GM12878 (cell line): ENCODE results near the gene MAP2K7. TPM values are rescaled to one million over a fixed set of nuclear protein-coding genes. Genes with fewer than 3 reads are reported as not detected.

Experiments used
- BCL3 ChIP-seq: IDR thresholded peaks from 2 replicates; pipeline ENCODE4 v1.6.1; 2011; ENCODE audit warnings: borderline replicate concordance, low read depth, mild to moderate bottlenecking, moderate library complexity, low read length; ENCODE audit not compliant: insufficient read depth, poor library complexity, severe bottlenecking
- BRCA1 ChIP-seq: IDR thresholded peaks from 2 replicates; pipeline ENCODE4 v1.6.1; 2011; ENCODE audit warnings: low read depth, low read length, improper control_type of control experiment
- EGR1 ChIP-seq, 2 experiments: IDR thresholded peaks; 1 replicate in 1 of 2; 2 replicates in 1 of 2; pipeline ENCODE4 v1.6.1; 2011 to 2012; ENCODE audit warnings: low read depth in 2 of 2, low read length in 2 of 2, borderline replicate concordance in 1 of 2, mild to moderate bottlenecking in 1 of 2, moderate library complexity in 1 of 2
- ETV6 ChIP-seq, 2 experiments: fragments of 450-650 bp in 1 of 2; IDR thresholded peaks in 1 of 2; conservative IDR thresholded peaks in 1 of 2; 2 replicates each; pipeline ENCODE4 v1.6.1; 2014; ENCODE audit warnings: antibody characterized with exemption in 1 of 2, borderline replicate concordance in 1 of 2, low read depth in 1 of 2, mild to moderate bottlenecking in 1 of 2, moderate library complexity in 1 of 2
- HCFC1 ChIP-seq: fragments of 150-350 bp; IDR thresholded peaks from 2 replicates; pipeline ENCODE4 v1.6.1; 2014; ENCODE audit warnings: low read length
- HDGF ChIP-seq: fragments of 450-650 bp; IDR thresholded peaks from 2 replicates; pipeline ENCODE4 v1.6.1; 2016; ENCODE audit warnings: antibody characterized with exemption
- MYB ChIP-seq: fragments of 150-350 bp; IDR thresholded peaks from 2 replicates; pipeline ENCODE4 v1.6.1; 2014; ENCODE audit warnings: mild to moderate bottlenecking, low read depth, low read length, borderline replicate concordance
- NR2C1 ChIP-seq: fragments of 450-650 bp; IDR thresholded peaks from 2 replicates; pipeline ENCODE4 v1.6.1; 2017; ENCODE audit warnings: antibody characterized with exemption, mild to moderate bottlenecking, moderate library complexity
- NR2F1 ChIP-seq: fragments of 450-650 bp; conservative IDR thresholded peaks from 2 replicates; pipeline ENCODE4 v1.6.1; 2017; ENCODE audit warnings: mild to moderate bottlenecking
- PAX5 ChIP-seq: IDR thresholded peaks from 2 replicates; pipeline ENCODE4 v1.6.1; 2011; ENCODE audit warnings: low read depth, low read length, borderline replicate concordance
- PAX8 ChIP-seq: fragments of 450-650 bp; IDR thresholded peaks from 2 replicates; pipeline ENCODE4 v1.6.1; 2017; ENCODE audit warnings: mild to moderate bottlenecking, moderate library complexity
- POLR2A ChIP-seq: IDR thresholded peaks from 2 replicates; pipeline ENCODE4 v1.6.1; 2011; ENCODE audit warnings: low read depth, mild to moderate bottlenecking, low read length
- RUNX3 ChIP-seq: IDR thresholded peaks from 2 replicates; pipeline ENCODE4 v1.6.1; 2012; ENCODE audit warnings: low read length, inconsistent platforms
- SREBF2 ChIP-seq: IDR thresholded peaks from 2 replicates; pipeline ENCODE4 v1.6.1; 2012; ENCODE audit warnings: mild to moderate bottlenecking, low read length
- SRF ChIP-seq, 2 experiments: IDR thresholded peaks; 2 replicates each; pipeline ENCODE4 v1.6.1; 2011; ENCODE audit warnings: low read depth in 2 of 2, low read length in 2 of 2, mild to moderate bottlenecking in 1 of 2, moderate library complexity in 1 of 2
- TCF3 ChIP-seq: IDR thresholded peaks from 2 replicates; pipeline ENCODE4 v1.6.1; 2012; ENCODE audit warnings: low read depth, mild to moderate bottlenecking, low read length, borderline replicate concordance; ENCODE audit not compliant: insufficient read depth
- YY1 ChIP-seq: IDR thresholded peaks from 2 replicates; pipeline ENCODE4 v1.6.1; 2011; ENCODE audit warnings: low read depth, mild to moderate bottlenecking, low read length
- ZNF24 ChIP-seq: fragments of 450-650 bp; IDR thresholded peaks from 2 replicates; pipeline ENCODE4 v1.6.1; 2017; ENCODE audit warnings: antibody characterized with exemption, mild to moderate bottlenecking
- ZNF592 ChIP-seq: fragments of 450-650 bp; IDR thresholded peaks from 2 replicates; pipeline ENCODE4 v1.6.1; 2017; ENCODE audit warnings: mild to moderate bottlenecking, moderate library complexity
- ZNF622 ChIP-seq: fragments of 450-650 bp; IDR thresholded peaks from 2 replicates; pipeline ENCODE4 v1.6.1; 2017; ENCODE audit warnings: mild to moderate bottlenecking, inconsistent platforms
- ZSCAN29 ChIP-seq: fragments of 450-650 bp; IDR thresholded peaks from 2 replicates; pipeline ENCODE4 v1.6.1; 2017; ENCODE audit warnings: mild to moderate bottlenecking, moderate library complexity
- polyA plus RNA-seq, 11 experiments: library from polyadenylated mRNA; depleted of rRNA in 4 of 11; unstranded in 6 of 11; stranded (reverse) in 5 of 11; fragments of >200 nt; fragmentation: Nextera tagmentation in 4 of 11; fragmentation: Illumina TruSeq in 1 of 11; extraction: Ambion mirVana in 4 of 11; extraction: Trizol in 1 of 11; gene quantifications; 1 replicate in 1 of 11; 2 replicates in 10 of 11; pipeline versions ENCODE4 v1.2.1 to v1.2.3, GENCODE V29; 2011 to 2016; ENCODE audit warnings: inconsistent platforms in 2 of 11, missing spikeins in 2 of 11, low read depth in 1 of 11
- total RNA-seq, 4 experiments: library from RNA; depleted of rRNA in 3 of 4; stranded (reverse); fragments of >200 nt in 3 of 4; fragmentation: Illumina TruSeq in 1 of 4; extraction: Trizol in 1 of 4; gene quantifications; 2 replicates each; pipeline versions ENCODE4 v1.2.1 to v1.2.3, GENCODE V29; 2013 to 2021
- TF ChIP-seq, protein P1 (sequence below): fragments of 450-650 bp; conservative IDR thresholded peaks from 2 replicates; pipeline ENCODE4 v1.6.1; 2017; ENCODE audit warnings: mild to moderate bottlenecking, moderate library complexity

The MAP2K7 gene
- total and polyA plus RNA-seq, 10 of the 15 experiments (the other 5 are each of a cell fraction or from before 2014, with no cell fraction given), result 0.34 to 32.2 (median 6.7) TPM

DNA sequence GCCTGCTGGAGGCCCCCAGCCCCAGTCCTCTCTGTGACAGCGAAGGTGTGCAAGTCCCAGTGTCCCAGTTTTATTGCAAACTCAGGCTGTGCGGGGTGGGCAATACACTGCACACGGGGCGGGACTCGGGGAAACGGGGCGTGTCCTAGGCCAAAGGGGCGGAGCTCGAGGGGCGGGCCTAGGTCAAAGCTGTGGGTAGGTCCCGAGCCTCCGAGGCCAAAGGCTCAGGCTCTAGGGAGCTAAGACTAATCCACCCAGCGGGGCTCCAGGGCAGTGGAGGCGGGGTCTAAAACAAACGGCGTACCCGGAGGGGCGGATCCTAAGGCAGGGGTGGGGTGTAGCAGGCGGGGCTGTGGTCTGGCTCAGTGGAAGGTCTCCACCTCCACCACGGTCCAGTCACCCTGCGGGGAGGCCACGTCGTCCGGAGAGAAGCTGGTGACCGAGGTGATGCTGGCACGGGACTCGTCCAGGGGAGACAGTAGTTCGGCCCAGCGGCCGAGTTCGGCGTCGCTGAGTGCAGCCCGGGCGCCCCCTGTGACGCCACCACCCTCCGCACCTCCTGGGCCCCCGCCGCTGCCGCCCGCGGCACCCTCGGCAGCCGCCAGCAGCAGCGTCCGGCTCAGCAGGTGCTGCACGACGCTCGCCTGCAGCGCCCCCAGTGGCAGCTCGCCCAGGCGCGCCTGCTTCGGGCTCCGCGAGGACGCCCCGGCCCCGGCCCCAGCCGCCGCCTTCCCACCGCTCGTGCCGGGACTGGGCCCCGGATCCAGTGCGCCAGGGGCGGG lies 34.8 kb upstream of the MAP2K7 start (continued):
- no peak for TF ChIP-seq BCL3
- TF ChIP-seq PAX8, result no peak
- 0 out of 2 replicates have a peak, but pooled peaks have one; percentile 23 for TF ChIP-seq ZSCAN29
- peak; percentile 58; the same call in 1 of the 2 replicates for TF ChIP-seq YY1
- TF ChIP-seq, protein P1, sequence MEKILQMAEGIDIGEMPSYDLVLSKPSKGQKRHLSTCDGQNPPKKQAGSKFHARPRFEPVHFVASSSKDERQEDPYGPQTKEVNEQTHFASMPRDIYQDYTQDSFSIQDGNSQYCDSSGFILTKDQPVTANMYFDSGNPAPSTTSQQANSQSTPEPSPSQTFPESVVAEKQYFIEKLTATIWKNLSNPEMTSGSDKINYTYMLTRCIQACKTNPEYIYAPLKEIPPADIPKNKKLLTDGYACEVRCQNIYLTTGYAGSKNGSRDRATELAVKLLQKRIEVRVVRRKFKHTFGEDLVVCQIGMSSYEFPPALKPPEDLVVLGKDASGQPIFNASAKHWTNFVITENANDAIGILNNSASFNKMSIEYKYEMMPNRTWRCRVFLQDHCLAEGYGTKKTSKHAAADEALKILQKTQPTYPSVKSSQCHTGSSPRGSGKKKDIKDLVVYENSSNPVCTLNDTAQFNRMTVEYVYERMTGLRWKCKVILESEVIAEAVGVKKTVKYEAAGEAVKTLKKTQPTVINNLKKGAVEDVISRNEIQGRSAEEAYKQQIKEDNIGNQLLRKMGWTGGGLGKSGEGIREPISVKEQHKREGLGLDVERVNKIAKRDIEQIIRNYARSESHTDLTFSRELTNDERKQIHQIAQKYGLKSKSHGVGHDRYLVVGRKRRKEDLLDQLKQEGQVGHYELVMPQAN, result peak; percentile 67
- TF ChIP-seq PAX5, result no peak
- 0 out of 2 replicates have a peak, but pooled peaks have one; percentile 13 for TF ChIP-seq NR2C1
- peak; percentile 51; the same call in 1 of the 2 replicates for TF ChIP-seq POLR2A
- no peak for TF ChIP-seq MYB
- TF ChIP-seq RUNX3, result peak; percentile 36; the same call in 1 of the 2 replicates
- TF ChIP-seq SRF (IDR thresholded peaks at IDR 0.05; ENCODE audit: low read depth in 2 of 2, low read length in 2 of 2), result no peak
- TF ChIP-seq NR2F1, result peak; percentile 61; the same call in 1 of the 2 replicates
- no peak for TF ChIP-seq SREBF2
- no peak for TF ChIP-seq EGR1 (IDR thresholded peaks at IDR 0.05; ENCODE audit: borderline replicate concordance in 1 of 2, low read depth in 2 of 2, low read length in 2 of 2)
- TF ChIP-seq HCFC1, result no peak
- TF ChIP-seq HDGF, result 0 out of 2 replicates have a peak, but pooled peaks have one; percentile 15
- peak; percentile 82 for TF ChIP-seq ZNF592
- peak; percentile 45; the same call in 1 of the 2 replicates for TF ChIP-seq ZNF24
- no peak for TF ChIP-seq BRCA1
- TF ChIP-seq TCF3, result peak; percentile 90
- TF ChIP-seq ZNF622, result no peak
- no peak for TF ChIP-seq ETV6 (conservative IDR thresholded peaks at IDR 0.05 in 1 of 2, IDR thresholded peaks at IDR 0.05 in 1 of 2; ENCODE audit: borderline replicate concordance in 1 of 2, low read depth in 1 of 2)
